ENCODE results near the gene ARL5B. TPM values are rescaled to one million over a fixed set of nuclear protein-coding genes. Genes with fewer than 3 reads are reported as not detected.
"Not testable (repeated sequence)": the region's sequence is repeated elsewhere in the genome, so short reads cannot be mapped to it uniquely, and the experiment has no call there.

Gene ARL5B
- total and polyA plus RNA-seq, 11 donors, result 1.9 to 10.2 (median 6.9) TPM

DNA sequence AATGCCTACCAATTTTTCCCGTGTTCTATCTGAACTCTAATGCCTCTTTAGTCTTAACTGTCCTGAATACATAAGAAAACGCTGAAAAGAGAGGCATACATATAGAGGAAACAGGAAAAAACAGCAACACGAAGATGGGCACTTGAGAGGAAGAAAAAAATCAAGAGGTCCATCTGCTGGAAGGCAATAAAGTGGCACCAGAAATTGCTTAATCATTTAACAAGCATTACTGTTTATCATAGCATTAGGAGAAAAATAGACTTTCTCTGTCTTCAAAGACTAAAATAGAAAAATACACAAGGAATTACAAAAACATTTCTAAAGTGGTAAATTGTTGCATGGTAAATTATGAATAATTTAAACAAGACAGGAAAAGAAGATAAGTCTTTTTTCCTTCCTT lies 42.9 kb upstream of the ARL5B start:
- TF ChIP-seq, protein P1, sequence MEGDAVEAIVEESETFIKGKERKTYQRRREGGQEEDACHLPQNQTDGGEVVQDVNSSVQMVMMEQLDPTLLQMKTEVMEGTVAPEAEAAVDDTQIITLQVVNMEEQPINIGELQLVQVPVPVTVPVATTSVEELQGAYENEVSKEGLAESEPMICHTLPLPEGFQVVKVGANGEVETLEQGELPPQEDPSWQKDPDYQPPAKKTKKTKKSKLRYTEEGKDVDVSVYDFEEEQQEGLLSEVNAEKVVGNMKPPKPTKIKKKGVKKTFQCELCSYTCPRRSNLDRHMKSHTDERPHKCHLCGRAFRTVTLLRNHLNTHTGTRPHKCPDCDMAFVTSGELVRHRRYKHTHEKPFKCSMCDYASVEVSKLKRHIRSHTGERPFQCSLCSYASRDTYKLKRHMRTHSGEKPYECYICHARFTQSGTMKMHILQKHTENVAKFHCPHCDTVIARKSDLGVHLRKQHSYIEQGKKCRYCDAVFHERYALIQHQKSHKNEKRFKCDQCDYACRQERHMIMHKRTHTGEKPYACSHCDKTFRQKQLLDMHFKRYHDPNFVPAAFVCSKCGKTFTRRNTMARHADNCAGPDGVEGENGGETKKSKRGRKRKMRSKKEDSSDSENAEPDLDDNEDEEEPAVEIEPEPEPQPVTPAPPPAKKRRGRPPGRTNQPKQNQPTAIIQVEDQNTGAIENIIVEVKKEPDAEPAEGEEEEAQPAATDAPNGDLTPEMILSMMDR (IDR thresholded peaks at IDR 0.05), result no peak
- TF ChIP-seq POLR2A (IDR thresholded peaks at IDR 0.05), result no peak
- Histone ChIP-seq H3K27ac (no peak overlapping the region), H3K4me3 (no peak overlapping the region), H3K4me1 (peaks cover 0 to 5% (median 0%) of the 10 kb centered on the region in 12 donors), H3K9me3 (no peaks in the 10 kb centered on the region), H3K36me3 (peaks cover 0 to 53% (median 26%) of the 10 kb centered on the region in 9 donors), H3K27me3 (no peaks in the 10 kb centered on the region)
- no peak for ATAC-seq
- intact Hi-C loops (cut with DNase I), result no loop called here
- 75 to 76% (median 76%) methylated on average over 3 of the region's 3 CpGs for WGBS, 4 donors
- DNase-seq, result no peak

DNA sequence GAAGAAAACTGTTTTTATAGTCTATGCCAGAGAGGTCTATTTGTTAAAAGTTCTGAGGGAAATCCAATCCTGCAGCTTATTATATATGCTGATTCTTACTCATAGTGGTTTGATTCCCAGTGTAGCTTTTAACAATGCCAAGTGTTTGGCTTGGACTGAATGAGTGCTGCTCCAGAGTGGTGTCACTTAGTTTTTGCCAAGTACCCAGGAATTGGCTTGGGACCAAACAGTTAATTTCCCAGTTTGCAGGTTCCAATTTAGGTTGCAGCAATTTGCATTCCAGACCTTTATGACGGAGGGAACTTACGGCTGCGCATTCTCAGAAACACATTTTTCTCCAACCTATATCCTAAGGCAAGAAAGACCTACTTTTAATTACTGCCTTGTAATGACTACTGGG lies 40.2 kb upstream of the ARL5B start:
- peak; percentile 73 to 85 (median 84) for ATAC-seq
- no peaks in the 10 kb centered on the region for H3K27me3 ChIP-seq
- intact Hi-C loops (cut with DNase I), result no loop called here
- TF ChIP-seq POLR2A (IDR thresholded peaks at IDR 0.05), result no peak
- TF ChIP-seq, protein P1 (IDR thresholded peaks at IDR 0.05), result no peak
- H3K4me1 ChIP-seq, result peaks cover 0 to 5% (median 0%) of the 10 kb centered on the region in 12 donors
- WGBS, 4 donors, result 48 to 78% (median 63%) methylated on average over 3 of the region's 3 CpGs
- peaks cover 0 to 33% (median 5%) of the 10 kb centered on the region in 9 donors for H3K36me3 ChIP-seq
- no peak overlapping the region for H3K27ac ChIP-seq
- no peaks in the 10 kb centered on the region for H3K9me3 ChIP-seq
- no peak overlapping the region for H3K4me3 ChIP-seq
- DNase-seq, result peak in 3 of 5 donors; percentile 23 to 36 (median 29)

DNA sequence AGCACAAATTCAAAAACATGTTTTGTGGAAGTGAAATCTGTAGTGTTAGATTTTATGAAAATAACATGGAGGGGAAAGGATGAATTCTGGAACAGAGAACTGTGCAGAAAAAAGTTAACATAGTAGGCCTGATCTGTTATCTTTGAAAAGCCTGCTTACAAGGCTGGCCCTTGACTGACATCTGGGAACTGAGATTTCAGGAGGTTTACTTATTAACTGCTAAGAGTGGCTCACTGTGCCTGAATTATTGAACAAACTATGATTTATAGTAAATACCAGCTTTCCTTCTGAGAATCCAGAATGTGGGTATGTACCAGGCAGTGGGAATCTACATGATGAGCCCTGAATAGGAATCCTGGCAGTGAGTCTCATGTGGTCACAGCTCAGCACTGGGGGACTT lies 38.4 kb upstream of the ARL5B start:
- H3K9me3 ChIP-seq, result no peaks in the 10 kb centered on the region
- no peak overlapping the region for H3K4me3 ChIP-seq
- H3K27me3 ChIP-seq, result no peaks in the 10 kb centered on the region
- no peak for DNase-seq
- peaks cover 0 to 5% (median 0%) of the 10 kb centered on the region in 12 donors for H3K4me1 ChIP-seq
- no peak overlapping the region for H3K27ac ChIP-seq
- TF ChIP-seq, protein P1 (IDR thresholded peaks at IDR 0.05), result no peak
- no peak for TF ChIP-seq POLR2A (IDR thresholded peaks at IDR 0.05)
- peaks cover 0 to 18% (median 5%) of the 10 kb centered on the region in 9 donors for H3K36me3 ChIP-seq
- ATAC-seq, result no peak
- intact Hi-C loops (cut with DNase I), result no loop called here

DNA sequence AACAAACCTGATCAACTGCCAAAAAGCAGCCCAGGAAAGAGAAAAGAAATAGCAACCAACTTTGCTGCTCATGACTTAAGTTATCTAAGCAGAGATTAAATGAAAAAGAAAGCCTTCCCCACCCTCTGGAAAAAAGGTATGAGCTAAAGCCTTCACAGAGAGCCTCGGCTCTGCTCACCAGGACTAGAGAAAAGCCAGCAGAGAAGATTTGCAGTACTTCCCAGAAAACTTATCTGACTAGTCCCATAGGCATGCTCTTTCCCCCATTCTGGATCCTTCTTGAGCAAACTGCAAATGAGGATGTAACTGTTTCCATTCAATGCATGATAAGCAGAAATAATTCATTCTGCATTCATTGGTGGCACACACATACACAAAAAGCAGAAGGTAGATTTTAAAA lies 35.6 kb upstream of the ARL5B start:
- 51 to 91% (median 79%) methylated on average over 1 of the region's 1 CpG for WGBS, 4 donors
- H3K4me1 ChIP-seq; ATAC-seq; intact Hi-C loops (cut with DNase I); H3K4me3 ChIP-seq; DNase-seq; H3K27me3 ChIP-seq; H3K27ac ChIP-seq; H3K9me3 ChIP-seq: not testable (repeated sequence)
- H3K36me3 ChIP-seq, result peaks cover 0 to 16% (median 5%) of the 10 kb centered on the region in 9 donors

DNA sequence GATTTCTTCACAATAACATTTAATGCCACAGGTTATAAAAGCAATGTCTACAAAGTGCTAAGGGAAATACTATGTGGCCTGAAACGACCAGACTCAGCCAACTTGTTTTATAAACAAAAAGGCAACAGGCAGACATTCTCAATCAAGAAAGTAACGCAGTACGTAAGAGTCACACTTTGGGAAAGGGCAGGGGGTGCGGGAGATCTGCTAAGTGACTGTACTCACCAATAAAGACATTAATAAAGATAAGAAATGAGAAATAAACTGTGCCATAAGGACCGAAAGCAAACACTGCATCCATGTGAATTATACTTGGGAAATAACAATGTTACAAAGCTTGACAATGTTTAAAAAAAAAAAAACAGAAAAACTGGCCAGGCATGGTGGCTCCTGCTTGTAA lies 33.3 kb upstream of the ARL5B start:
- Histone ChIP-seq H3K27ac (no peak overlapping the region), H3K36me3 (peaks cover 0 to 10% (median 2%) of the 10 kb centered on the region in 9 donors), H3K4me3 (no peak overlapping the region), H3K9me3 (no peaks in the 10 kb centered on the region), H3K27me3 (no peaks in the 10 kb centered on the region), H3K4me1 (peaks cover 0 to 9% (median 0%) of the 10 kb centered on the region in 12 donors)
- 94 to 96% (median 94%) methylated on average over 5 of the region's 5 CpGs for WGBS, 4 donors
- TF ChIP-seq, protein P1 (IDR thresholded peaks at IDR 0.05), result no peak
- TF ChIP-seq POLR2A (IDR thresholded peaks at IDR 0.05), result no peak
- no peak for DNase-seq
- no peak for ATAC-seq
- intact Hi-C loops (cut with DNase I), result no loop called here
